Type B pancreatic cell (in vitro differentiated cells): ENCODE results near the gene BRAT1. TPM values are rescaled to one million over a fixed set of nuclear protein-coding genes. Genes with fewer than 3 reads are reported as not detected.

Experiments used
- DNase-seq: peaks from one replicate; pipeline ENCODE4 v3.0.0; 2021; ENCODE audit warnings: mixed read lengths; ENCODE audit not compliant: unreplicated experiment; ENCODE audit errors: extremely low spot score
- H3K27ac Mint-ChIP-seq: 2 replicates; pipeline ENCODE4 v1.8.0; 2021; ENCODE audit warnings: mild to moderate bottlenecking, mixed read lengths
- H3K27me3 Mint-ChIP-seq: 2 replicates; pipeline ENCODE4 v1.8.0; 2021; ENCODE audit warnings: mixed read lengths
- H3K36me3 Mint-ChIP-seq: 2 replicates; pipeline ENCODE4 v1.8.0; 2021; ENCODE audit warnings: mixed read lengths
- H3K4me1 Mint-ChIP-seq: one replicate; pipeline ENCODE4 v1.8.0; 2021; ENCODE audit warnings: mixed read lengths; ENCODE audit not compliant: unreplicated experiment
- H3K4me3 Mint-ChIP-seq: 2 replicates; pipeline ENCODE4 v1.8.0; 2021; ENCODE audit warnings: mild to moderate bottlenecking, mixed read lengths
- H3K9me3 Mint-ChIP-seq: 2 replicates; pipeline ENCODE4 v1.8.0; 2021; ENCODE audit warnings: mixed read lengths
- total RNA-seq: library from RNA; stranded (reverse); gene quantifications from 2 replicates; pipeline ENCODE4 v1.2.1, GENCODE V29; 2021; ENCODE audit warnings: low replicate concordance
- TF ChIP-seq, protein P1 (sequence below): fragments of 200-600 bp; sonication (generic); conservative IDR thresholded peaks from 2 replicates; pipeline ENCODE4 v1.5.0; 2021; ENCODE audit warnings: antibody characterized with exemption, mild to moderate bottlenecking

The BRAT1 gene
- total RNA-seq, 1 donor from 2014 or later, result 40.3 TPM

DNA sequence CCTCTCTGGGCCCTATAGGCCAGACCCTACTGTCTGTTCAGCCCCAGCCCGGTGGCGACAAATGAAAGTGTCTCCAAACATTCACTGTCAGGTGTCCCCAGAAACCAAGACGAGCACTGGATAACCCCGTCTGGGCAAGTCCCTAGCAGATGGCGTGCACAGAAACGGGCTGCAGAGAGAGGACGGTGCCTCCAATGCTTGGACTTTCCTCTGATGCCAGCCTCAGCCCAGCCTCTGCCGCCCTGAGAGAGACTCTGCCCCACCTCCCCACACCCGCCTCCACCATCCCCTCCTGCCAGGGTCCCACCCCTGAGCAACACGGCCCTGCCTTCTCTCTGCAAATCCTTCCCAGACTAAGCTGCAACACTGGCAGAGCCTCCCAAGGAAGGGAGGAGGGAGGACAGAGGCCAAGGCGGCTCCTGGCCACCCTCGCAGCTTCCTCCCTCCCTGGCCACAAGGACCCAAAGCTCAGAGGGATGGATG, 43.1 kb downstream of the BRAT1 start:
- Mint-ChIP-seq H3K9me3 (no peaks in the 10 kb centered on the region), H3K27me3 (no peaks in the 10 kb centered on the region), H3K4me1 (peaks cover 26% of the 10 kb centered on the region), H3K36me3 (no peaks in the 10 kb centered on the region), H3K4me3 (no peak overlapping the region), H3K27ac (peak overlapping the region; percentile 36)
- TF ChIP-seq, protein P1, sequence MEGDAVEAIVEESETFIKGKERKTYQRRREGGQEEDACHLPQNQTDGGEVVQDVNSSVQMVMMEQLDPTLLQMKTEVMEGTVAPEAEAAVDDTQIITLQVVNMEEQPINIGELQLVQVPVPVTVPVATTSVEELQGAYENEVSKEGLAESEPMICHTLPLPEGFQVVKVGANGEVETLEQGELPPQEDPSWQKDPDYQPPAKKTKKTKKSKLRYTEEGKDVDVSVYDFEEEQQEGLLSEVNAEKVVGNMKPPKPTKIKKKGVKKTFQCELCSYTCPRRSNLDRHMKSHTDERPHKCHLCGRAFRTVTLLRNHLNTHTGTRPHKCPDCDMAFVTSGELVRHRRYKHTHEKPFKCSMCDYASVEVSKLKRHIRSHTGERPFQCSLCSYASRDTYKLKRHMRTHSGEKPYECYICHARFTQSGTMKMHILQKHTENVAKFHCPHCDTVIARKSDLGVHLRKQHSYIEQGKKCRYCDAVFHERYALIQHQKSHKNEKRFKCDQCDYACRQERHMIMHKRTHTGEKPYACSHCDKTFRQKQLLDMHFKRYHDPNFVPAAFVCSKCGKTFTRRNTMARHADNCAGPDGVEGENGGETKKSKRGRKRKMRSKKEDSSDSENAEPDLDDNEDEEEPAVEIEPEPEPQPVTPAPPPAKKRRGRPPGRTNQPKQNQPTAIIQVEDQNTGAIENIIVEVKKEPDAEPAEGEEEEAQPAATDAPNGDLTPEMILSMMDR, result no peak
- no peak for DNase-seq

DNA sequence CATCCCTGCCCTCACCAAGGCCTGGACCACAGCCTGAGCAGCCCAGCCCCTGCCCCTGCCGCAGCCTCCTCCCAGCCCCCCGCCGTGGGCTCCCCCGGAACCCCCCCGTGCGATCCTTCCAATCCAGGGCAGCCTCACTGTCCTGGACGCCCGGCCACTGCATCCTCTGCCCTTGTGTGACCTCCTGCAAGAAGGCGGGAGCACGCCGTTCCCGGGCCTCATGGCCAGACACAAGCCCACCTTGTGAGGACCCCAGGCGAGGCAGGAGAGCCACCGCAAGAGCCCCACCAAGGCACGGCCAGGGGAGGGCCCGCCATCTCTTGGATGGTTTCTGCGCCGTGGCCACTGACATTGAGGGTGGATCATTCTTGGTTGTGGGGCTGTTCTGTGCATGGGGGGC, 43.6 kb downstream of the BRAT1 start:
- H3K4me1 Mint-ChIP-seq, result peaks cover 24% of the 10 kb centered on the region
- no peak for DNase-seq
- TF ChIP-seq, protein P1, result no peak
- H3K9me3 Mint-ChIP-seq, result no peaks in the 10 kb centered on the region
- H3K27me3 Mint-ChIP-seq, result no peaks in the 10 kb centered on the region
- H3K27ac Mint-ChIP-seq, result no peak overlapping the region
- no peaks in the 10 kb centered on the region for H3K36me3 Mint-ChIP-seq
- no peak overlapping the region for H3K4me3 Mint-ChIP-seq

DNA sequence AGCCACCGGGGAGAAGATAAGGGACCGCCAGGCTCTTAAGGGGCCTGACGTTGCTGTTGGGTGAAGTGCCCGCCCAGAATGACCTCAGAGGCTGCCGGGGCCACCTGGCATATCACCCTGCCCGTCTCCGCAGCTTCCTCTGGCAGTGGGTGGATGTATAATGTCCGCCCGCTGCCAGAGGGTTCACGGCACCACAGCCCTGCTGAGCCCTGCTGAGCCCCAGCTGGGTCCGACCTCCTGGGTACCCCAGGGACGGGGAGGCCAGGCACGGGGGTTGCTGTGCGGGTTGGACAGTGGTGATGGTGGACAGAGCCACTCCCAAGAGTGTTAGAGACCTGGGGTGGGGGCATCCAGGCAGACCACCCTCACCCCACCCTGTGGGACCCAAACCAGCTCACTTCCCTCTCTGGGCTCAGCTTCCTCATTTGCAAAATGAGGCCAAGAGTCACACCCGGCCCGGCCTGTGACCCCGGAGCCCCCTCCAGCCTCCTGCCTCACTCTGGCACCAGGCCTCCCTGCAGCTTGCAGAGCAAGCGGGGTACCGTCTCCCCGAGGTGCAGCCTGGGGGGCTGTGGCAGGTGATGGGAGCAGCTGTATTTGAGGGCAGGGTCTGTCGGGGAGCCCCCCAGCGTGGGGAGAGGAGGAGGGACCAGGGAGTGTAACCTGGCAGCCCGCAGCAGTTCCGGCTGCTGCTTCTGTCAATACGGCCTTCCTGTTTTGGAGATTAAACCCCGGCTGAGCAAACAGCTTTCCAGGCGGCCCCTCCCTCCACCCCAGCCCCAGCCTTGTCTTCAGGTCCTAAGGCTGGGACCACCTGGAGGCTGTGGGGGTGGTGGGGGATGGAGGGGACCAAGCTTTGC, 44.2 kb downstream of the BRAT1 start:
- TF ChIP-seq, protein P1, result no peak
- Mint-ChIP-seq H3K4me3 (no peak overlapping the region), H3K27me3 (no peaks in the 10 kb centered on the region), H3K27ac (no peak overlapping the region), H3K36me3 (no peaks in the 10 kb centered on the region), H3K9me3 (no peaks in the 10 kb centered on the region), H3K4me1 (peaks cover 24% of the 10 kb centered on the region)
- no peak for DNase-seq

DNA sequence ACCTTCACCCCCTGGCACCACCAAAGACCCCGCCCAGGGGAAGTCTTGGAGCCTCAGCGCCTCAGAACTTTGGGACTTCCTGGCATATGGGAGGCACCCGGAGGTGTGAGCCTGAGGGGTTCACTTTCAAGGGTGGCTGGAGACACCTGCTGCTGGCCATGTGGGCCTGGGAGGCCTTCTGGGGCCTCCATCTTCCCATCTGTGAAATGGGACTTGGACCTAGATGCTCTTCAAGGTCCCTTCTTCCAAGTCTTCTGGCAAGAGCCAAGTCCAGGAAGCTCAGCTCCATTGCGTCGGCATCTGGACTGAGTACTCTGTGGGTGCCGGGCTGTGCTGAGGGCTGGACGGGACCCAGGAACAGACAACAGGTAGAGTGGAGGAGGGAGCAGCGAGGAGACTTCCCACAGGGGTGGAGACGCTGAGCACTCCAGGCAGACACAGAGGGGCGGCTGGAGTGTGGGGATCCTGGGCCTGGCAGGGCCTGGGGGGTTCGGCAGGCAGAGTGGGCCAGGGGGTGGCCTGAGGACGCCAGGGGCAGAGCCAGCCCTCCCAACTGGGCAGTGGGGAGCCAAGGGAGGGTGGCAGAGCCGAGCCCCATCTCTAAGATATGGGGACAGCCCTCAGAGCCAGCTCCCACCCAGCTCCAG, 45.1 kb downstream of the BRAT1 start:
- Mint-ChIP-seq H3K9me3 (no peaks in the 10 kb centered on the region), H3K4me3 (no peak overlapping the region)

DNA sequence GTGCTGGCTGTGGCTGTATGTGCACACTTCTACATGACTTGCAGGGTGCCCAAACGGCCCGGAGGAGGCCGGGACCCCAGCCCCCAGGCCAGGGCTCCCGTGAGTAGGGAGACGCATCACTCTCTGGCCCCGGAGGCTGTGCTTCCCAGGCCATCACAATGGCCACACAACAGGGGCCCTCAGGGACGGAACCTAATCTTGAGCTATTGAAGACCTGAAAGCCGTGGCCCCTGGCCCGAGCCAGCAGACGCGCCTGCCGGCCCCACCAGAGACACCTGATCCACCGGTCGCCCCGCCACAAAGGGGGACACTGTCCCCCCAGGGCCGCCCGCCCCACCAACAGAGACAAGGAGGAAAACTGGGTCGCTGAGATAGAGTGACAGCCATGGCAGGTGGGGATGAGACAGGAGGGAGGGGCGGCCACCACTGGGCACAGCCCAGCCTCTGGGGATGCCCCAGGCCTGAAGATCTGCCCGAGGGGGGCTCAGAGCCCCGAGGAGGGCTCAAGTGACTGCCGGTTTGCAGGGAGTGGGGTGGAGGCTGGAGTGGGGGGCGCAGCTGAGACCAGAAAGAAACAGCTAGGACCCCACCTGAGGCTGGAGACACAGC, 45.9 kb downstream of the BRAT1 start:
- no peak overlapping the region for H3K4me3 Mint-ChIP-seq
- H3K36me3 Mint-ChIP-seq, result no peaks in the 10 kb centered on the region
- TF ChIP-seq, protein P1, result no peak
- H3K27me3 Mint-ChIP-seq, result no peaks in the 10 kb centered on the region
- peaks cover 24% of the 10 kb centered on the region for H3K4me1 Mint-ChIP-seq
- peak overlapping the region; percentile 53 for H3K27ac Mint-ChIP-seq
- DNase-seq, result no peak
- H3K9me3 Mint-ChIP-seq, result no peaks in the 10 kb centered on the region

More for the DNA sequence above, 45.1 kb downstream of the BRAT1 start:
- Mint-ChIP-seq H3K36me3 (no peaks in the 10 kb centered on the region), H3K27me3 (no peaks in the 10 kb centered on the region), H3K27ac (no peak overlapping the region), H3K4me1 (peaks cover 24% of the 10 kb centered on the region)
- DNase-seq, result no peak
- TF ChIP-seq, protein P1, result no peak
